OCI-LY3 (cell line): Measurements from ENCODE around the gene ACYP2.

Experiments used
- H2AFZ ChIP-seq: fragments of 200-600, 300-600 bp; shearing (Covaris generic); 2 replicates; pipeline ENCODE4 v1.6.0; 2014; ENCODE audit warnings: antibody characterized with exemption, low read depth, low read length
- H3K27ac ChIP-seq: fragments of 200-600, 300-600 bp; sonication (generic); 2 replicates; pipeline ENCODE4 v1.5.1; 2014; ENCODE audit warnings: mild to moderate bottlenecking, low read length, moderate library complexity, mixed read lengths
- H3K27me3 ChIP-seq: fragments of 200-600, 300-600 bp; sonication (generic); 2 replicates; pipeline ENCODE4 v1.6.1; 2014; ENCODE audit warnings: low read depth, low read length, mixed read lengths
- H3K36me3 ChIP-seq: fragments of 200-600, 300-600 bp; sonication (generic); replicated peaks from 2 replicates; pipeline ENCODE3; 2014; ENCODE audit warnings: low read depth, low read length, mixed read lengths
- H3K4me1 ChIP-seq: fragments of 300-600, 200-600 bp; sonication (generic); 2 replicates; pipeline ENCODE4 v1.6.1; 2014; ENCODE audit warnings: low read length, mixed read lengths
- H3K4me2 ChIP-seq: fragments of 200-600, 300-600 bp; sonication (generic); 2 replicates; pipeline ENCODE4 v1.6.1; 2014; ENCODE audit warnings: low read length, mixed read lengths
- H3K4me3 ChIP-seq: fragments of 300-600, 200-600 bp; sonication (generic); 2 replicates; pipeline ENCODE4 v1.5.1; 2014; ENCODE audit warnings: antibody characterized with exemption, mild to moderate bottlenecking, low read length, moderate library complexity
- H3K79me2 ChIP-seq: fragments of 300-600, 200-600 bp; shearing (Covaris generic); 2 replicates; pipeline ENCODE4 v1.6.1; 2014; ENCODE audit warnings: mild to moderate bottlenecking, low read length, mixed read lengths
- H3K9ac ChIP-seq: fragments of 300-600, 200-600 bp; shearing (Covaris generic); 2 replicates; pipeline ENCODE4 v1.6.0; 2014; ENCODE audit warnings: mild to moderate bottlenecking, low read length, moderate library complexity
- H3K9me3 ChIP-seq: fragments of 200-600, 300-600 bp; shearing (Covaris generic); 2 replicates; pipeline ENCODE4 v1.6.1; 2014; ENCODE audit warnings: low read length, mixed read lengths; ENCODE audit not compliant: insufficient read depth
- H4K20me1 ChIP-seq: fragments of 200-600, 300-600 bp; sonication (generic); 2 replicates; pipeline ENCODE4 v1.6.1; 2016; ENCODE audit warnings: low read length, mixed read lengths; ENCODE audit not compliant: insufficient read depth
- CTCF ChIP-seq: fragments of 200-600, 300-600 bp; sonication (generic); IDR thresholded peaks from 2 replicates; pipeline ENCODE4 v1.5.1; 2014; ENCODE audit warnings: antibody characterized with exemption, low read length, low read depth
- EZH2phosphoT487 ChIP-seq: fragments of 200-600 bp; shearing (Covaris generic); IDR thresholded peaks from 2 replicates; pipeline ENCODE4 v1.6.1; 2018; ENCODE audit warnings: antibody characterized with exemption, mixed run types, low read depth

The ACYP2 gene

GRCh38 chr2:54084600-54084999 lies 30.8 kb upstream of the ACYP2 start:
- Histone ChIP-seq H3K27me3 (no peaks in the 10 kb centered on the region), H3K27ac (no peak overlapping the region), H3K4me3 (no peak overlapping the region), H3K36me3 (no peaks in the 10 kb centered on the region), H2AFZ (peak overlapping the region; percentile 71; the same call in 1 of the 2 replicates), H3K4me1 (peaks cover 23% of the 10 kb centered on the region), H3K9ac (no peak overlapping the region), H3K79me2 (no peaks in the 10 kb centered on the region), H4K20me1 (no peaks in the 10 kb centered on the region), H3K4me2 (peak overlapping the region; percentile 49), H3K9me3 (no peaks in the 10 kb centered on the region)
- TF ChIP-seq EZH2phosphoT487: no peak
- no peak for TF ChIP-seq CTCF

GRCh38 chr2:54085069-54085468 lies 30.3 kb upstream of the ACYP2 start:
- Histone ChIP-seq H3K9me3 (no peaks in the 10 kb centered on the region), H3K4me1 (peaks cover 23% of the 10 kb centered on the region), H3K4me2 (peak overlapping the region; percentile 49), H2AFZ (peak overlapping the region; percentile 71; the same call in 1 of the 2 replicates), H3K27me3 (no peaks in the 10 kb centered on the region), H3K36me3 (no peaks in the 10 kb centered on the region), H3K79me2 (no peaks in the 10 kb centered on the region), H3K4me3 (no peak overlapping the region), H4K20me1 (no peaks in the 10 kb centered on the region), H3K27ac (no peak overlapping the region), H3K9ac (no peak overlapping the region)
- TF ChIP-seq CTCF (peak; percentile 42), EZH2phosphoT487 (no peak)

DNA sequence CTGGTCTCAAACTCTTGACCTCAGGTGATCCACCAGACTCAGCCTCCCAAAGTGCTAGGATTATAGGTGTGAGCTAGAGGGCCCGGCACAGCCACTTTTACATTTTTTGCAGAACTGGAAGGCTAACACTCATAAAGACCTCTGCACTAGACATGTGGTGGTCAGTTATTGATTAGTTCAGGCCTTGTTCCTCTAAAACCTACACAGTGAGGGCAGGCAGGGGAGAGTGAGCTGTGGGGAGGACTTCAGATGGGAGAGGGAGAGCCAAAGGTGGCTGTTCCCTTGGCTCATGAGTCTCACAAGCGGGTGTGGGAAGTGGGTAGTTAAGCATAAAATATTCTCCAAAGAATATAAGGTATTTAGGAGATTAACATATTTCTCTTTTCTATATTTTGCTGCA lies 29.3 kb upstream of the ACYP2 start:
- Histone ChIP-seq H3K27ac (no peak overlapping the region), H2AFZ (no peak overlapping the region), H3K4me3 (no peak overlapping the region), H3K27me3 (no peaks in the 10 kb centered on the region), H3K9me3 (no peaks in the 10 kb centered on the region), H3K9ac (no peak overlapping the region), H4K20me1 (no peaks in the 10 kb centered on the region), H3K4me1 (peaks cover 20% of the 10 kb centered on the region), H3K79me2 (no peaks in the 10 kb centered on the region), H3K4me2 (no peak overlapping the region), H3K36me3 (no peaks in the 10 kb centered on the region)
- TF ChIP-seq EZH2phosphoT487 (no peak), CTCF (no peak)

DNA sequence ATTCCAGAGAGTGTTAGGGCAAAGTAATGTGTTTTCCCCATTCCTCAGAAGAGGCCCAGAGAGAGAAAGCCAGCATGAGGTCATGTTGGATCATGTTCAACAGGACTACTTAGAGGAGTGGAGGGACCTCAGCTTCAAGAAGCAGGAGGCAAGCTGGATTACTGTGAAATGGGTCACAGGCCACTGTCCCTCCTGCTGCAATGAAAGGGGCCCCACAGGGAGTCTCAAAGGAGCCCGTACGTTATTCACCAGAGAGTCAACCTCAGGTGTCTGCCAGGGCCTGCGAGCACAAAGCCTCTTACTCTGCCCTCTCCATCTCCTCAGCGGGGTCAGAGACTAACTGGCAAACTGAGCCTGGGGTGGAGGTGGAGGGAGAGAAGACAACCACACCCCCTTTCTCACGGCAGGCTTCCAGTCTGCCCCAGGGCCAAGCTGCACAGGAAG lies 27.2 kb upstream of the ACYP2 start:
- Histone ChIP-seq H3K4me1 (peaks cover 27% of the 10 kb centered on the region), H3K79me2 (no peaks in the 10 kb centered on the region), H3K36me3 (no peaks in the 10 kb centered on the region), H3K27me3 (no peaks in the 10 kb centered on the region), H3K9me3 (no peaks in the 10 kb centered on the region), H3K27ac (no peak overlapping the region), H3K4me3 (no peak overlapping the region), H2AFZ (no peak overlapping the region), H3K9ac (no peak overlapping the region), H4K20me1 (no peaks in the 10 kb centered on the region), H3K4me2 (no peak overlapping the region)
- TF ChIP-seq EZH2phosphoT487: no peak
- no peak for TF ChIP-seq CTCF
